GM19463 (cell line): ENCODE measurements around the gene DAB2IP.

ENCODE experiments used
- ATAC-seq: cut with Tn5 transposase; IDR thresholded peaks from one replicate; pipeline ENCODE4 v1.9.1; 2021; ENCODE audit warnings: mild to moderate bottlenecking, moderate library complexity; ENCODE audit not compliant: unreplicated experiment

Gene DAB2IP

GRCh38 chr9:121827251-121827967, 176.0 kb downstream of the DAB2IP start:
- no peak for ATAC-seq

- no peak for ATAC-seq
Observed at GRCh38 chr9:121830441-121831140, 179.2 kb downstream of the DAB2IP start.

GRCh38 chr9:121831869-121832268, 180.4 kb downstream of the DAB2IP start:
- ATAC-seq = no peak

GRCh38 chr9:121833061-121833460, 181.6 kb downstream of the DAB2IP start:
- ATAC-seq = no peak
